ENCODE measurements around the gene RELB. TPM values are rescaled to one million over a fixed set of nuclear protein-coding genes. Genes with fewer than 3 reads are reported as not detected.

The RELB gene
- total and polyA plus RNA-seq, 9 donors: 3.0 to 23.2 (median 10.1) TPM

DNA sequence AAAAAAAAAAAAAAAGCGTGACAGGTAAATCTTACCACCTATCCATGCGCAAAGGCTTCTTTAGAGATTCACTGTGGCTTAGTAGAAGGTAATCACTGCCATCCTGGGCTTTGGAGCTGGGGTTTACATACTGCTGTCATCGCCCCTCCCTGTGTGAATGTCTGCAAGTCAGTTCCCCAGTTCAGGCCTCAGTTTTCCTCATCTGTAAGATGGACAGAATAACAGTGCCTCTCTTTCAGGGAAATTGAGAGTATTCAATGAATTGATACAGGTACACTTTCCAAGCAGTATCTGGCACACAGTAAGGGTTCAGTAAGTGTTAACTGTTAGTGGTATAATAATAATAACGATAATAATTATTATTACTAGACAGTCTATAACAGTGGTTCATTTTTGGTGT, 2.2 kb downstream of the RELB start:
- H3K27ac ChIP-seq: no peak overlapping the region
- no peaks in the 10 kb centered on the region for H3K27me3 ChIP-seq
- DNase-seq: no peak
- intact Hi-C loops (cut with DNase I): no loop called here
- TF ChIP-seq, protein P1, sequence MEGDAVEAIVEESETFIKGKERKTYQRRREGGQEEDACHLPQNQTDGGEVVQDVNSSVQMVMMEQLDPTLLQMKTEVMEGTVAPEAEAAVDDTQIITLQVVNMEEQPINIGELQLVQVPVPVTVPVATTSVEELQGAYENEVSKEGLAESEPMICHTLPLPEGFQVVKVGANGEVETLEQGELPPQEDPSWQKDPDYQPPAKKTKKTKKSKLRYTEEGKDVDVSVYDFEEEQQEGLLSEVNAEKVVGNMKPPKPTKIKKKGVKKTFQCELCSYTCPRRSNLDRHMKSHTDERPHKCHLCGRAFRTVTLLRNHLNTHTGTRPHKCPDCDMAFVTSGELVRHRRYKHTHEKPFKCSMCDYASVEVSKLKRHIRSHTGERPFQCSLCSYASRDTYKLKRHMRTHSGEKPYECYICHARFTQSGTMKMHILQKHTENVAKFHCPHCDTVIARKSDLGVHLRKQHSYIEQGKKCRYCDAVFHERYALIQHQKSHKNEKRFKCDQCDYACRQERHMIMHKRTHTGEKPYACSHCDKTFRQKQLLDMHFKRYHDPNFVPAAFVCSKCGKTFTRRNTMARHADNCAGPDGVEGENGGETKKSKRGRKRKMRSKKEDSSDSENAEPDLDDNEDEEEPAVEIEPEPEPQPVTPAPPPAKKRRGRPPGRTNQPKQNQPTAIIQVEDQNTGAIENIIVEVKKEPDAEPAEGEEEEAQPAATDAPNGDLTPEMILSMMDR (IDR thresholded peaks at IDR 0.05): no peak
- TF ChIP-seq POLR2A (IDR thresholded peaks at IDR 0.05): no peak
- no peak for TF ChIP-seq EP300 (IDR thresholded peaks at IDR 0.05)
- H3K4me1 ChIP-seq (ENCODE audit: insufficient read depth): peaks cover 3% of the 10 kb centered on the region
- H3K4me3 ChIP-seq: no peak overlapping the region
- no peaks in the 10 kb centered on the region for H3K9me3 ChIP-seq
- no peaks in the 10 kb centered on the region for H3K36me3 ChIP-seq
- 95% methylated on average over 4 of the region's 4 CpGs for WGBS, 3 donors

DNA sequence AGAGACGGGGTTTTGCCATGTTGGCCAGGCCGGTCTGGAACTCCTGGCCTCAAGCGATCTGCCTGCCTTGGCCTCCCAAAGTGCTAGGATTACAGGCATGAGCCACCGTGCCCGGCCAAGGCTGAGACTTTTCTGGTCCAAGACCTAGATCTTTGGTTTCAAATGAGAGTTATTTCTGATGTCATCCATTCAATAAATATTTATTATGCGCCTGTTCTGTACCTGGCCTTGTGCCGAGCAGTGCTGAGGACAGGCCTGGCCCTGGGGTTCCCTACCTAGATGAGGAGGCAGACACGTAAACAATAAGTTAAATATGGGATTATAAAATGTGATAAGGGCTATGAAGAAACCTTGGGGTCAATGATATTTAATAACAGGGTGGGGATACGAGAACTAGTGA, 4.5 kb downstream of the RELB start:
- Histone ChIP-seq H3K27me3 (no peaks in the 10 kb centered on the region), H3K27ac (no peak overlapping the region), H3K4me1 (ENCODE audit: insufficient read depth) (peaks cover 3% of the 10 kb centered on the region), H3K9me3 (no peaks in the 10 kb centered on the region), H3K36me3 (no peaks in the 10 kb centered on the region), H3K4me3 (no peak overlapping the region)
- WGBS, 3 donors: 90 to 95% (median 92%) methylated on average over 9 of the region's 9 CpGs
- intact Hi-C loops (cut with DNase I): no loop called here
- no peak for DNase-seq
- TF ChIP-seq, protein P1 (IDR thresholded peaks at IDR 0.05): no peak
- TF ChIP-seq POLR2A (IDR thresholded peaks at IDR 0.05) (no peak), EP300 (IDR thresholded peaks at IDR 0.05) (no peak)

DNA sequence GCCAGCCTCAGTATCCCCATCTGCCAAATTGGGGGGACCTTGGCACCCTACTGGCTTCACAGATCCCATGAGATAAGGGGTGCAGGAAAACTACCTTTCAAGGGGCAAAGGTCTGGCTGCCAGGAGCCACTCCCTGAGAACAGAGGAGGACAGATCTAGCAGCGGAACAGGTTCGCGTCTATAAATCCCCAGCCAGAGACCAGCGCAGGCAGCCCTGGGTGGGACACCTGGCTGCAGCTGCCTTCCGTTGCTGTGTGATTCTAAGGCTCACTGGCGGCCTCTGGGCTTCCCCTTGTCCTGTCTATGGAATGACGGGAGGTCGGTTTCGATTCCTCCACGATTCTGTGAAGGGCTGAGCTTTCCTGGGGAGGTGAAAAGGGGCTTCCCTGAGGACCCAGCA, 7.3 kb downstream of the RELB start:
- Histone ChIP-seq H3K4me1 (ENCODE audit: insufficient read depth) (no peaks in the 10 kb centered on the region), H3K4me3 (no peak overlapping the region), H3K27ac (no peak overlapping the region), H3K27me3 (no peaks in the 10 kb centered on the region), H3K36me3 (no peaks in the 10 kb centered on the region), H3K9me3 (no peaks in the 10 kb centered on the region)
- WGBS, 3 donors: 72 to 80% (median 77%) methylated on average over 10 of the region's 10 CpGs
- TF ChIP-seq, protein P1 (IDR thresholded peaks at IDR 0.05): no peak
- TF ChIP-seq EP300 (IDR thresholded peaks at IDR 0.05): no peak
- no peak for TF ChIP-seq POLR2A (IDR thresholded peaks at IDR 0.05)
- intact Hi-C loops (cut with DNase I): no loop called here
- no peak for DNase-seq

DNA sequence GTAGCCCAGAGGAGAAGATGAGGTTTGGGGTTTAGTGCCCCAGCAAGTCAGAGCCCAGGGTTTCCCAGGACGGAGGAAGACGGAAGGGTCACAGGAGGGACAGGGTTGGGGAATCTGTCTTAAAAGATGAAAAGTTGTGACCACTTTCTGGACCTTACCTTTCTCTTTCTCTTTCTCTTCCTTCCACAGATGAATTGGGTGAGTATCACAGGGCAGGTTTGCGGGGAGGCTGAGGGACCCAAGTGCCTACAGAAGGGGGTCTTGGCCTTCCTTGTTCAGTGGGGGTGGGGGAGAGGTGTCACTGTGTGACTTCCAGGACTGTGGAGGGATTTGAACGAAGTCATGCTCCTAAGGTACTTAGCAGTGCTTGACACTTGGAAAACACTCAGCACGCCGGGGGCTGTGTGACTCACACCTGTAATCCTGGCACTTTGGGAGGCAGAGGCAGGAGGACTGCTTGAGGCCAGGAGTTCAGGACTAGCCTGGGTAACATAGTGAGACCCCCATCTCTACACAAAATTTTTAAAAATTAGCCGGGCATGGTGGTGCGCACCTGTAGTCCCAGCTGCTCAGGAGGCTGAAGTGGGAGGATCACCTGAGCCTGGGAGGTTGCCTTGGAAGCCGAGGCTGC, 8.5 kb downstream of the RELB start:
- H3K36me3 ChIP-seq: no peaks in the 10 kb centered on the region

More for the DNA sequence above, 8.5 kb downstream of the RELB start:
- H3K9me3 ChIP-seq: no peaks in the 10 kb centered on the region
- no peaks in the 10 kb centered on the region for H3K4me1 ChIP-seq (ENCODE audit: insufficient read depth)
- H3K27ac ChIP-seq: no peak overlapping the region
- no peak for DNase-seq
- intact Hi-C loops (cut with DNase I): no loop called here
- WGBS, 3 donors: 85 to 94% (median 91%) methylated on average over 9 of the region's 9 CpGs
- H3K4me3 ChIP-seq: no peak overlapping the region
- H3K27me3 ChIP-seq: no peaks in the 10 kb centered on the region
- TF ChIP-seq, protein P1 (IDR thresholded peaks at IDR 0.05): no peak
- TF ChIP-seq POLR2A (IDR thresholded peaks at IDR 0.05) (no peak), EP300 (IDR thresholded peaks at IDR 0.05) (no peak)
